Measurements from ENCODE around the gene DRC7.

Gene DRC7

DNA sequence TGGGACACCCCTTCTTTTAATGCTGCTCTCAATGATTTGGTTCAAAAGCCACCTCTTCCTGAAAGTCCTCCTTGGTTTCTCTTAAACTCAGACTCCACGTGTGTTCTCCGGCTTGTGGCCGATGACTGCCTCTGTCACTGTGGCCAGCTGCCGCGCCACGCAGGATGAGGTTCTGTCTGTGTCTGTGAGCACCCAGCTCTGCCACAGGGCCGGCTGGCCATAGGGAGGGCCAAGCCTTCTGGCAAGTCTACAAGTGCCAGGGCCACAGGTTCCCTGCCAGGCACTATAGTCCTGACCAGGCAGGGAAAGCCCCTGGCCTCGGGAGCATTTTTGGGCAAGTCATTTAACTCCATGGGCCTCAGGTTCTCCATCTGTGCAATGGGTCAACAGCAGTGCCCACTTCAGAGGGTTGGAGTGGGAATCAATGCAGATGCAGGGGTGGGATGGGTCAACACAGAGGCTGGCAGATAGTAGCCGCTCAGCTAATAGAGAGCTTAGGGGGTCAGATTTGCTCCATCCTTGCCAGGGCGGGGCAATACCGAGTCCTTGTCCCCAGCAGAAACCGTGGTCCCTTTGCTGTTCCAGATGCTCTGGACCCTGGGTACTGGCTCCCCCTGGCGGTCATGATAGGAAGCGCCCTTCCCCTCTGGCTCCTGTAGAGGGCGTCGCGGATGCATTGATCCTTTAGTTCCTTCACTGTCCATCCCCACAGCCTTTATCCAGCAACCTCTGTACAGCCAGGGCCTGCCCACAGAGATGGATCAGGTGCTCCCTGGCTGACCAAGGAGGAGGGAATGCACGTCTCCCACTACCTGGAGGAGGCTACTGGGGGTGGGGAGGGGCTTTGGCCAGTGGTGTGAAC lies 45.8 kb upstream of the DRC7 start:
- FAIRE-seq (no peak), DNase-seq (ENCODE audit: insufficient read length, low spot score) (peak; percentile 81)
- TF ChIP-seq, protein P1, sequence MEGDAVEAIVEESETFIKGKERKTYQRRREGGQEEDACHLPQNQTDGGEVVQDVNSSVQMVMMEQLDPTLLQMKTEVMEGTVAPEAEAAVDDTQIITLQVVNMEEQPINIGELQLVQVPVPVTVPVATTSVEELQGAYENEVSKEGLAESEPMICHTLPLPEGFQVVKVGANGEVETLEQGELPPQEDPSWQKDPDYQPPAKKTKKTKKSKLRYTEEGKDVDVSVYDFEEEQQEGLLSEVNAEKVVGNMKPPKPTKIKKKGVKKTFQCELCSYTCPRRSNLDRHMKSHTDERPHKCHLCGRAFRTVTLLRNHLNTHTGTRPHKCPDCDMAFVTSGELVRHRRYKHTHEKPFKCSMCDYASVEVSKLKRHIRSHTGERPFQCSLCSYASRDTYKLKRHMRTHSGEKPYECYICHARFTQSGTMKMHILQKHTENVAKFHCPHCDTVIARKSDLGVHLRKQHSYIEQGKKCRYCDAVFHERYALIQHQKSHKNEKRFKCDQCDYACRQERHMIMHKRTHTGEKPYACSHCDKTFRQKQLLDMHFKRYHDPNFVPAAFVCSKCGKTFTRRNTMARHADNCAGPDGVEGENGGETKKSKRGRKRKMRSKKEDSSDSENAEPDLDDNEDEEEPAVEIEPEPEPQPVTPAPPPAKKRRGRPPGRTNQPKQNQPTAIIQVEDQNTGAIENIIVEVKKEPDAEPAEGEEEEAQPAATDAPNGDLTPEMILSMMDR (IDR thresholded peaks at IDR 0.05; ENCODE audit: insufficient read depth, missing control alignments) = peak; percentile 100

GRCh38 chr16:57649443-57649751 lies 45.2 kb upstream of the DRC7 start:
- no peak for FAIRE-seq
- no peak for DNase-seq (ENCODE audit: insufficient read length, low spot score)
- TF ChIP-seq, protein P1 (IDR thresholded peaks at IDR 0.05; ENCODE audit: insufficient read depth, missing control alignments) = no peak

GRCh38 chr16:57649846-57650245 lies 44.8 kb upstream of the DRC7 start:
- FAIRE-seq (no peak), DNase-seq (ENCODE audit: insufficient read length, low spot score) (no peak)
- TF ChIP-seq, protein P1 (IDR thresholded peaks at IDR 0.05; ENCODE audit: insufficient read depth, missing control alignments) = no peak

DNA sequence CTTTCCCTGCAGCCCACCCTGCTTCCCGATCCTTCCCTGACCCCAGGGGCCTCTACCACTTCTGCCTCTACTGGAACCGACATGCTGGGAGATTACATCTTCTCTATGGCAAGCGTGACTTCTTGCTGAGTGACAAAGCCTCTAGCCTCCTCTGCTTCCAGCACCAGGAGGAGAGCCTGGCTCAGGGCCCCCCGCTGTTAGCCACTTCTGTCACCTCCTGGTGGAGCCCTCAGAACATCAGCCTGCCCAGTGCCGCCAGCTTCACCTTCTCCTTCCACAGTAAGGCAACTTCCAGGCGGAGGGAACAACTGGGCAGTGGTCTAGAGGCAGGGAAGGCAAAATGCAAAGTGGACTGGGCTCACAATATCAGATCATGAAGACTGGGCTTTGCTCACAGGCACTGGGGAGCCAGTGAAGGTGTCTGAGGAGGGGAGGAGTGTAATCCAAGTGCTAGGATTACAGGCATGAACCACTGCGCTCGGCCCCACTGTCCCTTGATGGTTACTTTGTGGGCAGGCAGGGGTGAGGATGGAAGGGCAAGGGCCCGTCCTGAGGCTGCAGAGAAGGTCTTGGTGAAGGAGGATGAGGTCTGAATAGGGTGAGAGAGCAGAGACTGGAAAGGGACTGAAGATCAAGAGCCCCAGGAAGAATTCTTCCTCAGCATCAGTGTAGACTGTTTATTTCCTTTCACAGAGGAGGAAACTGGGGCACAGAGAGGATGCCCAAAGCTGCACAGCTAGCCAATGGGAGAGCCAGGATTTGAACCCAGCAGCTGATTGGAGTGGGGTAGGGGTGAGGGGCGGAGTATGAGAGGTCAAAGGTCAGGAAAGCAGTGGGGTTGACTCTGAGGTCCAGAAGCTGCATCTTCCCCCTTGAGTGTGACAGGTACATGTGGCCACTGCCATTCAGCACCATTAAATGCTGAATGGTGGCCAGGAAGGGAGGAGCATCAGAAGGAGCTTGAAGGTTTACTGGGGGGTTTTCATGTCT lies 43.0 kb upstream of the DRC7 start:
- FAIRE-seq = no peak
- DNase-seq (ENCODE audit: insufficient read length, low spot score) = no peak
- TF ChIP-seq, protein P1 (IDR thresholded peaks at IDR 0.05; ENCODE audit: insufficient read depth, missing control alignments) = no peak

DNA sequence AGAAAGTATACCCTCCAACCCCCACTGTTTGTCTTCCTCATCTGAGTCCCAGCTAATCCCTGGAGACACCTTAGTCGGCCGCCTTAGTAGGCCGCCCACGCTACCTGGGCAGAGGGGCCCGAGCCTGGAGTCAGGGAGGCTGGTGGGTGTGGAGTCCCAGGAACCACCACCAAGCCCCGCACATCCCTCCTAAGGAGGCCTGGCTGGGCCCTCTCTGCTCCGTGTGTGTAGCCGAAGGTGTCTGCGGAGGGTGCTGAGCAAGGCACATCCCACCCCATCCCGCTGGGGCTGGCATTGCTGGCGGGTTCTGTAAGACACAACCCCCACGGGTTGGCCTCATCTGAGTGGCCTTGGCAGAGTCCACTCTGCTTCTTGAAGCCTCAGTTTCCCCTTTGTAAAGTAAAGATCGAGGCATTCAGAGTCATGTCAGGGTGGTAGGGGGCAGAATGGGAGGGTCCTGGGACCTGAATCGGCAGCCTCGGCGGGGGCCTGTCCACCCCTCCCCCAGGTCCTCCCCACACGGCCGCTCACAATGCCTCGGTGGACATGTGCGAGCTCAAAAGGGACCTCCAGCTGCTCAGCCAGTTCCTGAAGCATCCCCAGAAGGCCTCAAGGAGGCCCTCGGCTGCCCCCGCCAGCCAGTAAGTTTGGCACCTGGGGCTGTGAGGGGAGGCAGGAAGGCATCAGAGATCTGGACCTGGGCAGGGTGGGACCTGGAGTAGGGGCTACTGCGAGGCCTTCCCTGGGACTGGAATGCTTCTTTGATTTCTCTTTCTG lies 41.7 kb upstream of the DRC7 start:
- no peak for DNase-seq (ENCODE audit: insufficient read length, low spot score)
- TF ChIP-seq, protein P1 (IDR thresholded peaks at IDR 0.05; ENCODE audit: insufficient read depth, missing control alignments) = no peak
- FAIRE-seq = no peak

GRCh38 chr16:57653936-57654335 lies 40.7 kb upstream of the DRC7 start:
- FAIRE-seq = no peak
- no peak for DNase-seq (ENCODE audit: insufficient read length, low spot score)
- TF ChIP-seq, protein P1 (IDR thresholded peaks at IDR 0.05; ENCODE audit: insufficient read depth, missing control alignments) = no peak
